Common myeloid progenitor, CD34-positive (primary cell): ENCODE results near the gene NAP1L4.

Experiments used
- CTCF ChIA-PET: fragments of 350-600 bp; sonication (Branson Sonifier 250); formaldehyde crosslinking; loops from one replicate; lab custom pipeline; 2021; ENCODE audit warnings: antibody characterized with exemption; lab: Charles Lee
- POLR2A ChIA-PET: fragments of 350-600 bp; sonication (Branson Sonifier 250); formaldehyde crosslinking; loops from one replicate; lab custom pipeline; 2021; ENCODE audit warnings: antibody characterized with exemption; lab: Charles Lee
- DNase-seq, 3 donors: peaks; one replicate each; pipeline versions ENCODE4 v3.0.0 to v3.0.0-alpha.2; 2013
- H3K27ac ChIP-seq, 2 experiments: 1 replicate in 1 of 2; 2 replicates in 1 of 2; pipeline ENCODE4 v1.7.0; 2013; ENCODE audit warnings: inconsistent platforms in 2 of 2, low read length in 2 of 2, mild to moderate bottlenecking in 2 of 2, low read depth in 1 of 2, moderate library complexity in 1 of 2; ENCODE audit not compliant: severe bottlenecking in 2 of 2, insufficient read depth in 1 of 2, poor library complexity in 1 of 2
- H3K27me3 ChIP-seq, 5 experiments: replicated peaks in 2 of 5; 1 replicate in 3 of 5; 2 replicates in 2 of 5; pipeline versions ENCODE4 v1.6.1 to v1.7.0; 2013; ENCODE audit warnings: low read length in 4 of 5, mild to moderate bottlenecking in 2 of 5, moderate library complexity in 2 of 5, inconsistent platforms in 1 of 5; ENCODE audit not compliant: insufficient read depth in 5 of 5, control insufficient read depth in 4 of 5
- H3K36me3 ChIP-seq, 4 experiments: 1 replicate in 2 of 4; 2 replicates in 2 of 4; pipeline versions ENCODE4 v1.6.1 to v1.7.0; 2013; ENCODE audit warnings: low read length in 3 of 4, control low read depth in 1 of 4, mild to moderate bottlenecking in 1 of 4; ENCODE audit not compliant: control insufficient read depth in 4 of 4, insufficient read depth in 4 of 4
- H3K4me1 ChIP-seq, 4 experiments: 1 replicate in 3 of 4; 2 replicates in 1 of 4; pipeline versions ENCODE4 v1.6.1 to v1.7.1; 2013; ENCODE audit warnings: low read length in 3 of 4, mild to moderate bottlenecking in 3 of 4, control low read depth in 1 of 4, inconsistent platforms in 1 of 4, moderate library complexity in 1 of 4; ENCODE audit not compliant: control insufficient read depth in 4 of 4, insufficient read depth in 4 of 4; ENCODE audit errors: control extremely low read depth in 1 of 4
- H3K4me3 ChIP-seq, 7 experiments: 1 replicate in 4 of 7; 2 replicates in 3 of 7; pipeline versions ENCODE4 v1.5.1 to v1.7.0; 2013; ENCODE audit warnings: mild to moderate bottlenecking in 7 of 7, low read length in 6 of 7, moderate library complexity in 6 of 7, inconsistent platforms in 2 of 7, low read depth in 2 of 7, control low read depth in 1 of 7; ENCODE audit not compliant: insufficient read depth in 4 of 7, control insufficient read depth in 1 of 7; ENCODE audit errors: extremely low read depth in 1 of 7
- H3K9me3 ChIP-seq, 5 experiments: 1 replicate in 4 of 5; 2 replicates in 1 of 5; pipeline versions ENCODE4 v1.6.1 to v1.7.1; 2013; ENCODE audit warnings: low read length in 4 of 5, mild to moderate bottlenecking in 2 of 5, inconsistent platforms in 1 of 5, low read depth in 1 of 5, moderate library complexity in 1 of 5; ENCODE audit not compliant: control insufficient read depth in 4 of 5, insufficient read depth in 2 of 5; ENCODE audit errors: control extremely low read depth in 1 of 5
- WGBS: methylation state at CpG from one replicate; pipeline ENCODE4 v1.1.5; 2013; ENCODE audit not compliant: insufficient coverage; 5-methylcytosine and 5-hydroxymethylcytosine counted together

The NAP1L4 gene

DNA sequence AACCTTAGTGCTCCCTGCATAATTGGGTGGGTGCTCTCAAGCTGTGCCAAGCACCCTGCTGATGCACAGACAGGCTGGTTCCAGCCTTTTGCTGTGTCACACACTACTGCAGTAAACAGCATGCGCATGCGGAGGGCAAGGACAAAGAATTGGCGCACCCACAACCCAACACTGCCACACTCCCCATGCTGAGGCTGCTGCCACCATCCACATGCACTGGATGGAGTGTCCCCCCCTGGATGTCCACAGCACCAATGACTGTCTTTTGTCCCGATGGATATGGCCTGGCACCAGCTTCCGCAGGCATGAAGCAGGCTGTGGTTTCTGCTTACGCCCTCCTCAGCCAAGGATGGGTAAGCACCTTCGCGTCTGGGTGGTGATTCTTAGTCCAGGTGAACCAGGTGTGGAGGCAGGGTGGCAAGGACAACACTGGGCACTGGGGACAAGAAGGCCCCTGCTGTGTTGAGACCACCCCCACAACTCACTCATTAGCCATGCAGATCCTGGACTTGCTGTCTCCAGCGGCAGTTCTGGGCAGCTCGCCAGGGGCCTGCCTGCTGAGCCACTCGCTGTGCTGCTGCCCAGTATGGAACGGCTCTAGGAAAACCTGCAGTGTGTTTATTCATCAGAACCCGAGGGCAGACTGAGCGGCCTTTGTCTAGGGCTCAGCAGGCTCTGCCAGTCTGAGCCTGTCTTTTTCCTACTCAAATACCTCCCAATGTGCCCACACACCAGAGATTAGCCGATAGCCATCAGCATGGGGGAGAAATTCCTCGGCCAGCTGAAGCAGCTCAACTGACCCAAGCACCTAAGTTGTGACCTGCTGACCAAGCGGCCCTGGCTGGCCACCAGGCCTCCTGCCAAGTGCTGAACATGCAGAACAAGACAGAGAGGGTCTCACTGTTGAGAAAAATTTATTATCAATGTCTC is 8.2 kb upstream of the NAP1L4 start:
- CTCF ChIA-PET, result interaction anchor here (0.7 to 1.5 kb wide), 3 partner anchors 11 to 24 kb away, joined by 3 to 7 read pairs (median 4); no protein-coding TSS in a partner anchor
- peaks cover 3 to 51% (median 40%) of the 10 kb centered on the region in 4 experiments for H3K36me3 ChIP-seq
- 96% methylated on average over 15 of the region's 17 CpGs for WGBS
- H3K9me3 ChIP-seq, result no peaks in the 10 kb centered on the region
- H3K4me3 ChIP-seq, result no peak overlapping the region
- peaks cover 0 to 4% (median 0%) of the 10 kb centered on the region in 4 experiments for H3K4me1 ChIP-seq
- H3K27me3 ChIP-seq, result no peaks in the 10 kb centered on the region
- POLR2A ChIA-PET, result no interaction called here
- DNase-seq, result no peak
- no peak overlapping the region for H3K27ac ChIP-seq

DNA sequence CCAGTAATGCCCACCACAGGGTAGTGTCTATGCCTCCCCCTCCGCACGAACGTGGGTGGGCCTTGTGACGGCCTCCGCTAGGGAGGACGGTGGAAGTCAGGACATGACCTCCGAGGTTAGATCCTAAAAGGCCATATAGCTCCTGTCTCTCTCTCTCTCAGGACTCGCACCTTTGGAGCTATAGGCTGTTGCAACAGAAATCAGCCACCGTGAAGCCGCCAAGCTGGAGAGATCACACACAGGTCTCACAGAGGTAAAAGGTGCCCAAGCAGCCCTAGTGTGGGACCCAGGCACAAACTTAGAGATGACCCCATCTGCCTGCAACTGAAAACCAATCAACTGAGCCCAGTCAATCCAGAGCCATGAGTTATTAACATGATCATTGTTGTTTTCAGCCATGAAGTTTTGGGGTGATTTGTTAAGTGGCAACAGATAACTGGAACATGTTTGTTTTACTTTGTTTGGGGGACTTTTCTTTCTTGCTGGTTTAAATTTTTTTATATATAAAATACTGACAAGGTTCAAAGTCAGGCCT is 7.4 kb upstream of the NAP1L4 start:
- DNase-seq, result no peak
- H3K4me3 ChIP-seq, result no peak overlapping the region
- no peaks in the 10 kb centered on the region for H3K9me3 ChIP-seq
- POLR2A ChIA-PET, result no interaction called here
- peaks cover 0 to 4% (median 0%) of the 10 kb centered on the region in 4 experiments for H3K4me1 ChIP-seq
- 86% methylated on average over 10 of the region's 10 CpGs for WGBS
- H3K27ac ChIP-seq, result no peak overlapping the region
- H3K36me3 ChIP-seq, result peaks cover 3 to 49% (median 38%) of the 10 kb centered on the region in 4 experiments
- CTCF ChIA-PET, result interaction anchor here (0.7 kb wide), 1 partner anchor 23 kb away, joined by 3 read pairs; no protein-coding TSS in a partner anchor
- H3K27me3 ChIP-seq, result no peaks in the 10 kb centered on the region

DNA sequence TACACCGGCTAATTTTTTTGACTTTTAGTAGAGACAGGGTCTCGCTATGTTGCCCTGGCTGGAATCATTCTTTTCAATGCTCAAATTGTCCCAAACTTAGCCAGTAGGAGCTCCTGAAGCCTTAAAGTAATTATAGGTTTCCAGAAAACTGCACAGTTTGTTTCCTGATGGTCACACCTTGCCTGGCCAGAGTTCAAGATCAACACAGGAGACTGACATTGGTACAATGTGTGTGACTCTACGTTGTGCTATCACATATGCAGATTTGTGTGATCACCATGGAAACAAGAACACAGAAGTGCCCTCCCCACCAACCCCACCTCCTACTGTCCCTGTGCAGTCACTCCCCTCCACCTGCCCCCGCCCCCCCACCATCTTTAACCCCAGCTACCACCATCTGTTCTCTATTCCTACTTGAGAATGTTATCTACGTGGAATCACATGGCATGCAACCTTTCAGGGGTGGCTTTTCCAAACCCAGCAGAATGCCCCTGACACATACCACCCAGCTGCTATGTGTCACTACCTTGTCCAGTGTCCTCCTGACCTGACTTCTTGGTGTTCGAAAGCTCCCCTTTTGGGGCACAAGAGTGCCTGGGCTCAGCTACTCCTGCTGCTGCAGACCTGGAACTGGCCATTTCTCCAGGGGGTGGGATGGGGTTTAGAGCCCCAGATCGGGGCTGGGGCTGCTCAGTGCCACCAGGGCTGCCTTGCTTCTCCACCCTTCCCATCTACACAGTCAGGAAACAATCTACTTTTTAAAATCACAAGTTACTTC is 6.1 kb upstream of the NAP1L4 start:
- peak in 1 of 3 donors; percentile 29 for DNase-seq
- WGBS, result 100% methylated on average over 1 of the region's 7 CpGs
- no peak overlapping the region for H3K4me3 ChIP-seq
- peaks cover 0 to 4% (median 0%) of the 10 kb centered on the region in 4 experiments for H3K4me1 ChIP-seq
- no peaks in the 10 kb centered on the region for H3K27me3 ChIP-seq
- ChIA-PET CTCF (interaction anchor here (0.9 to 1.5 kb wide), 4 partner anchors 9 to 23 kb away, joined by 3 to 4 read pairs (median 3); no protein-coding TSS in a partner anchor), POLR2A (no interaction called here)
- no peaks in the 10 kb centered on the region for H3K9me3 ChIP-seq
- no peak overlapping the region for H3K27ac ChIP-seq
- H3K36me3 ChIP-seq, result peaks cover 3 to 36% (median 28%) of the 10 kb centered on the region in 4 experiments

DNA sequence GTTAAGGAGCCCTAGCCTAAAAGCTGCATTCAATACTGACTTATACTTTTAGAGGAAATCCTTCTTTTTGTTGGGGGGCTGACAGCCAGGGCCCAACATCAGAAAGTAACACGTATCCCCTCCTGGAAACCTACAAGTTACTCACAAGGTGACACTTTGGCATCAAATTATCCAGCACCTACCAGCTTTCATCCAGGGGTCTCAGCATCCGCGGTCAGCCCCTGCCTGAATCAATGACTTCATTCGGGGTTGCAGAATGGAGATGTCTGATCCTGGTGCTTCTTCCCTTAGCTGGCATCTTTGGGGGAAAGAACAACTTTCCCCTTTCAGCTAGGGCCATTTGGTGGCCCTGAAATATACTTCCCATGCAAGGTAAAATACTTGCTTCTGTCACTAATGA is 5.3 kb upstream of the NAP1L4 start:
- ChIA-PET CTCF (interaction anchor here (0.9 to 1.5 kb wide), 4 partner anchors 10 to 24 kb away, joined by 3 to 4 read pairs (median 3); no protein-coding TSS in a partner anchor), POLR2A (no interaction called here)
- Histone ChIP-seq H3K27me3 (no peaks in the 10 kb centered on the region), H3K4me3 (no peak overlapping the region), H3K4me1 (peaks cover 0 to 8% (median 5%) of the 10 kb centered on the region in 4 experiments), H3K36me3 (peaks cover 3 to 28% (median 23%) of the 10 kb centered on the region in 4 experiments), H3K9me3 (no peaks in the 10 kb centered on the region), H3K27ac (no peak overlapping the region)
- DNase-seq, result no peak
- 100% methylated on average over 4 of the region's 4 CpGs for WGBS

DNA sequence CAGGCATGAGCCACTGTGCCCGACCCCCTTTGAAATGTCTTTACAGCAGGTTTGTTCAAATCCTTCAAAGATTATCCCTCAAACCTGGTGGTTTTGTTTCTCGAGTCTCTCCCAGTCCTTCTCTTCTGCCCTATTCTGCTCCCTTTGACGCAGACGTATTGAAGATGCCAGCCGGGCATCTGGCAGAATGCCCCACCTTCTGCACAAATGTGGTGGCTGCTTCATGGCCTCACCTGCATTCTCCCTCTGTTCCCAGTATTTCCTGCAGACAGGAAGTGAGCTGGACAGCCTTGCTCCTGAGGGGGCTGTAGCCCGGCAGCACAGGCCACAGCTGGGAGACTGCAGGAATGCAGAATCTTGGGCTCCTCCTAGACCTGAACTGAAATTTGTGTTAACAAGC is 4.8 kb upstream of the NAP1L4 start:
- no peaks in the 10 kb centered on the region for H3K9me3 ChIP-seq
- no peak overlapping the region for H3K27ac ChIP-seq
- CTCF ChIA-PET, result interaction anchor here (1.5 kb wide), 1 partner anchor 18 kb away, joined by 3 read pairs; no protein-coding TSS in a partner anchor
- H3K4me3 ChIP-seq, result no peak overlapping the region
- 98% methylated on average over 6 of the region's 6 CpGs for WGBS
- POLR2A ChIA-PET, result no interaction called here
- no peaks in the 10 kb centered on the region for H3K27me3 ChIP-seq
- peaks cover 3 to 24% (median 21%) of the 10 kb centered on the region in 4 experiments for H3K36me3 ChIP-seq
- no peak for DNase-seq
- peaks cover 0 to 6% (median 5%) of the 10 kb centered on the region in 4 experiments for H3K4me1 ChIP-seq

DNA sequence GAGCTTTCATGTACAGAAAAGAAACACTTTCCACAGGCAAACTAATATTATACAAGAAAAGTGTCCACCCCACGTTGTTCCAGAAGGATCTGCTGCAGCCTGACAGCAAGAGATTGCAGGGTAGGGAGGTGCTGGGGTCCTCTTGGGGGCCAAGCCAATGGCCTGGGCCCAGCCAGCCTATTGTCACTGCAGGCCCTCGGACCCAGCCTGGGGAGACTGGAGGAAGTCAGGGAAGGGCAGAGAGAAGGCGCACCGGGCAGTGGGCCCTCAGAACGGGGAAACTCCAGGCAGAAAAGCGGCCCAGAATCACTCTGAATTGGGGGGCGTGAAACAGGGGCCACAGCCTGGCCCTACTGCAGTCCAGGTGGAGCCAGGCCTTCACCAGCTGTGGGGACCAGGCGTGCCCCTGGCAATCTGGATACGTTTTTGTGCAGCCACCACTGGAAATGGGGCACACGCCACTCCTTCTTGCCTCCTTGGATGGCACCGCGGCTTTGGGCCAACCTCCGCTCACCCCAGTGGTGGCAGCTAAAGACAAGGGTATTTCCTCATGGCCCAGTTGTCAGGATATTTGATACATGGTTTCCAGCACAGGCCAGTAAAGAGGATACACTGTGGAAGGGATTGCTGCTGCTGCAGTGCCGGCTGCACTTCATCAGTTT is 3.9 kb upstream of the NAP1L4 start:
- Histone ChIP-seq H3K4me3 (no peak overlapping the region), H3K27ac (no peak overlapping the region), H3K27me3 (no peaks in the 10 kb centered on the region), H3K36me3 (peaks cover 3 to 15% (median 12%) of the 10 kb centered on the region in 4 experiments), H3K9me3 (no peaks in the 10 kb centered on the region), H3K4me1 (peaks cover 0 to 7% (median 5%) of the 10 kb centered on the region in 4 experiments)
- DNase-seq, result no peak
- CTCF ChIA-PET, result interaction anchor here (0.9 to 3.4 kb wide), 4 partner anchors 14 to 94 kb away, joined by 3 to 16 read pairs (median 4); no protein-coding TSS in a partner anchor
- POLR2A ChIA-PET, result no interaction called here
- 90% methylated on average over 14 of the region's 14 CpGs for WGBS
